Chondrocyte (in vitro differentiated cells): ENCODE results near the gene HPCA. TPM values are rescaled to one million over a fixed set of nuclear protein-coding genes. Genes with fewer than 3 reads are reported as not detected.

Experiments
- DNase-seq: peaks from one replicate; pipeline ENCODE4 v3.0.0; 2021; ENCODE audit warnings: mixed read lengths, low spot score
- H3K27ac Mint-ChIP-seq: one replicate; pipeline ENCODE4 v1.8.0; 2021; ENCODE audit warnings: mild to moderate bottlenecking, moderate library complexity, mixed read lengths; ENCODE audit not compliant: unreplicated experiment
- H3K27me3 Mint-ChIP-seq: 2 replicates; pipeline ENCODE4 v1.8.0; 2021; ENCODE audit warnings: low read depth, mixed read lengths
- H3K36me3 Mint-ChIP-seq: 2 replicates; pipeline ENCODE4 v1.8.0; 2021; ENCODE audit warnings: low read depth, mixed read lengths
- H3K4me1 Mint-ChIP-seq: 2 replicates; pipeline ENCODE4 v1.8.0; 2021; ENCODE audit warnings: low read depth, mild to moderate bottlenecking, mixed read lengths
- H3K4me3 Mint-ChIP-seq: one replicate; pipeline ENCODE4 v1.8.0; 2021; ENCODE audit warnings: mild to moderate bottlenecking, moderate library complexity, mixed read lengths; ENCODE audit not compliant: unreplicated experiment
- H3K9me3 Mint-ChIP-seq: 2 replicates; pipeline ENCODE4 v1.8.0; 2021; ENCODE audit warnings: low read depth, mixed read lengths
- total RNA-seq: library from RNA; stranded (reverse); gene quantifications from 3 replicates; pipeline ENCODE4 v1.2.1, GENCODE V29; 2021
- TF ChIP-seq, protein P1 (sequence below): fragments of 200-600 bp; sonication (generic); IDR thresholded peaks from 2 replicates; pipeline ENCODE4 v1.5.0; 2021; ENCODE audit warnings: antibody characterized with exemption, mild to moderate bottlenecking, moderate library complexity

Gene HPCA
- total RNA-seq, 1 donor from 2014 or later, result not detected

- H3K27me3 Mint-ChIP-seq, result peaks cover 50% of the 10 kb centered on the region
- no peak for DNase-seq
- no peaks in the 10 kb centered on the region for H3K36me3 Mint-ChIP-seq
- no peak overlapping the region for H3K27ac Mint-ChIP-seq
- peaks cover 8% of the 10 kb centered on the region for H3K4me1 Mint-ChIP-seq
- TF ChIP-seq, protein P1, sequence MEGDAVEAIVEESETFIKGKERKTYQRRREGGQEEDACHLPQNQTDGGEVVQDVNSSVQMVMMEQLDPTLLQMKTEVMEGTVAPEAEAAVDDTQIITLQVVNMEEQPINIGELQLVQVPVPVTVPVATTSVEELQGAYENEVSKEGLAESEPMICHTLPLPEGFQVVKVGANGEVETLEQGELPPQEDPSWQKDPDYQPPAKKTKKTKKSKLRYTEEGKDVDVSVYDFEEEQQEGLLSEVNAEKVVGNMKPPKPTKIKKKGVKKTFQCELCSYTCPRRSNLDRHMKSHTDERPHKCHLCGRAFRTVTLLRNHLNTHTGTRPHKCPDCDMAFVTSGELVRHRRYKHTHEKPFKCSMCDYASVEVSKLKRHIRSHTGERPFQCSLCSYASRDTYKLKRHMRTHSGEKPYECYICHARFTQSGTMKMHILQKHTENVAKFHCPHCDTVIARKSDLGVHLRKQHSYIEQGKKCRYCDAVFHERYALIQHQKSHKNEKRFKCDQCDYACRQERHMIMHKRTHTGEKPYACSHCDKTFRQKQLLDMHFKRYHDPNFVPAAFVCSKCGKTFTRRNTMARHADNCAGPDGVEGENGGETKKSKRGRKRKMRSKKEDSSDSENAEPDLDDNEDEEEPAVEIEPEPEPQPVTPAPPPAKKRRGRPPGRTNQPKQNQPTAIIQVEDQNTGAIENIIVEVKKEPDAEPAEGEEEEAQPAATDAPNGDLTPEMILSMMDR, result no peak
- H3K9me3 Mint-ChIP-seq, result no peaks in the 10 kb centered on the region
- H3K4me3 Mint-ChIP-seq, result no peak overlapping the region
These were observed 1.8 kb downstream of the HPCA start for GRCh38 chr1:32888134-32888533.

- DNase-seq, result no peak
- no peaks in the 10 kb centered on the region for H3K9me3 Mint-ChIP-seq
- H3K27ac Mint-ChIP-seq, result no peak overlapping the region
- peaks cover 14% of the 10 kb centered on the region for H3K4me1 Mint-ChIP-seq
- H3K4me3 Mint-ChIP-seq, result no peak overlapping the region
- TF ChIP-seq, protein P1, result no peak
- no peaks in the 10 kb centered on the region for H3K36me3 Mint-ChIP-seq
- H3K27me3 Mint-ChIP-seq, result peaks cover 45% of the 10 kb centered on the region
These were observed 2.6 kb downstream of the HPCA start for GRCh38 chr1:32888677-32889420.

- no peak overlapping the region for H3K27ac Mint-ChIP-seq
- peaks cover 14% of the 10 kb centered on the region for H3K4me1 Mint-ChIP-seq
- TF ChIP-seq, protein P1, result no peak
- H3K9me3 Mint-ChIP-seq, result no peaks in the 10 kb centered on the region
- H3K36me3 Mint-ChIP-seq, result no peaks in the 10 kb centered on the region
- peaks cover 42% of the 10 kb centered on the region for H3K27me3 Mint-ChIP-seq
- no peak for DNase-seq
- no peak overlapping the region for H3K4me3 Mint-ChIP-seq
These were observed 3.5 kb downstream of the HPCA start for GRCh38 chr1:32889731-32890278.

DNA sequence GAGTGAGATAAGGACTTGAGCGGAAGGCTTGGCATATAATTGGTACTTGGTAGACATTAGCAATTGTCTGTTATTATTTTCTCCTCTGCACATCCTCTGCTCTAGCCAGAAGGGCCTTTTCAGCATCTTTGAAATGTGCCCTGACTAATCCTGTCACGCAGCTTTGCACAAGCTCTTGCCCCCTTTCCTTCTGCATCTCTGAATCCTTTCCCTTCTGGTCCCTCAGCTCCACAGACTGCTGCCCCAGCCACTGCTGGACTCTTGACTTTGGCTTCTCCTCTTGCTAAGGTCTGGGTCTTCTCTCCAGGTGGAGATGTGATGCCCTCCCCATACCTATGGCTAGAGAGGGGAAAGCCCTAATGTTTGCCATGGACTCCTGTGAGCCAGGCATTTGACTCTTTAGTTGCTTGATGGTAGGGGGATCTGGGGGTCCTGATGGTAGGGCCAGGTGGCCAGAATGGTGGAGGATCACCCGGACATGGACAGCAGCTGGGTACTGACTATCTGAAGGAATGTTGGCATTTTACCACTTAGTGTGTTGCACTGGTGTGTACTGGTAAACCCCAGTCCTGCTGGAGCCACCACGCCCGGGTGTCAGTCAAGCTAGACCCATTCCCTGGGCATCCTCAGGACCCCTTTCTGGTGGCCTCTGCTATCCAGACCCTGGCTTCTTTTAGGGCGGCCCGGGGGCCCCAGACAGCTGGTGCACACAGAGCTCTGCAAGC, 4.4 kb downstream of the HPCA start:
- no peak overlapping the region for H3K27ac Mint-ChIP-seq
- no peaks in the 10 kb centered on the region for H3K9me3 Mint-ChIP-seq
- H3K4me3 Mint-ChIP-seq, result no peak overlapping the region
- peaks cover 14% of the 10 kb centered on the region for H3K4me1 Mint-ChIP-seq
- H3K27me3 Mint-ChIP-seq, result peaks cover 35% of the 10 kb centered on the region
- DNase-seq, result no peak
- H3K36me3 Mint-ChIP-seq, result no peaks in the 10 kb centered on the region
- TF ChIP-seq, protein P1, result no peak

DNA sequence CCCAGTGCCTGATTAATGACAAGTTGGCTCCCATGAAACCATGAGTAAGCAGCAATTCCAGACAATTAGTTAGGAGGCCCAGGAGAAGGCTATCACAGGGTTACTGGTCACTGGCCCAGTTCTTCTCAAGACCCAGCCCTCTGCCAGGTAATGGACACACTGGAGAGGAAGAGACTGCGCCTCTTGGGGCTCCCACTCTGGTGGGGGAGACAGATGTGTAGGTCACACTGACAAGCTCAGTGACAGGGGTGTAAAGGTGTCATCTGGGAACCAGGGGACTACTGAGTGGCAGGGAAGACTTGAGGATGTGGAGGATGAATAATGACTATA, 4.9 kb downstream of the HPCA start:
- Mint-ChIP-seq H3K4me3 (no peak overlapping the region), H3K4me1 (peaks cover 14% of the 10 kb centered on the region)

More for the DNA sequence above, 4.9 kb downstream of the HPCA start:
- H3K27me3 Mint-ChIP-seq, result peaks cover 35% of the 10 kb centered on the region
- no peak overlapping the region for H3K27ac Mint-ChIP-seq
- DNase-seq, result no peak
- no peaks in the 10 kb centered on the region for H3K9me3 Mint-ChIP-seq
- TF ChIP-seq, protein P1, result no peak
- H3K36me3 Mint-ChIP-seq, result no peaks in the 10 kb centered on the region
